Measurements from ENCODE around the gene RNGTT.

RNGTT gene

GRCh38 chr6:88588938-88589337, 374.5 kb downstream of the RNGTT start:
- no peak for DNase-seq (ENCODE audit: low read depth in 2 of 2)

GRCh38 chr6:88587150-88587520, 376.3 kb downstream of the RNGTT start:
- DNase-seq (ENCODE audit: low read depth in 2 of 2): no peak

GRCh38 chr6:88586371-88587149, 376.9 kb downstream of the RNGTT start:
- no peak for DNase-seq (ENCODE audit: low read depth in 2 of 2)

GRCh38 chr6:88585276-88585692, 378.1 kb downstream of the RNGTT start:
- no peak for DNase-seq (ENCODE audit: low read depth in 2 of 2)

- no peak for DNase-seq (ENCODE audit: low read depth in 2 of 2)
Measured at GRCh38 chr6:88584581-88585275, 378.7 kb downstream of the RNGTT start.

GRCh38 chr6:88577461-88577860, 386.0 kb downstream of the RNGTT start:
- no peak for DNase-seq (ENCODE audit: low read depth in 2 of 2)

- DNase-seq (ENCODE audit: low read depth in 2 of 2): no peak
Measured at GRCh38 chr6:88575536-88575935, 387.9 kb downstream of the RNGTT start.

- no peak for DNase-seq (ENCODE audit: low read depth in 2 of 2)
Measured at GRCh38 chr6:88574651-88575050, 388.8 kb downstream of the RNGTT start.

GRCh38 chr6:88574031-88574430, 389.4 kb downstream of the RNGTT start:
- no peak for DNase-seq (ENCODE audit: low read depth in 2 of 2)

- DNase-seq (ENCODE audit: low read depth in 2 of 2): no peak
Measured at GRCh38 chr6:88573561-88573960, 389.9 kb downstream of the RNGTT start.

GRCh38 chr6:88572449-88573139, 390.8 kb downstream of the RNGTT start:
- no peak for DNase-seq (ENCODE audit: low read depth in 2 of 2)

GRCh38 chr6:88569959-88570358, 393.5 kb downstream of the RNGTT start:
- DNase-seq (ENCODE audit: low read depth in 2 of 2): no peak

GRCh38 chr6:88567696-88568095, 395.7 kb downstream of the RNGTT start:
- DNase-seq (ENCODE audit: low read depth in 2 of 2): no peak

GRCh38 chr6:88566746-88567534, 396.5 kb downstream of the RNGTT start:
- DNase-seq (ENCODE audit: low read depth in 2 of 2): no peak

GRCh38 chr6:88565836-88566235, 397.6 kb downstream of the RNGTT start:
- DNase-seq (ENCODE audit: low read depth in 2 of 2): no peak

- no peak for DNase-seq (ENCODE audit: low read depth in 2 of 2)
Measured at GRCh38 chr6:88565409-88565811, 398.0 kb downstream of the RNGTT start.

GRCh38 chr6:88563277-88563625, 400.2 kb downstream of the RNGTT start:
- DNase-seq (ENCODE audit: low read depth in 2 of 2): no peak

GRCh38 chr6:88562353-88563276, 400.8 kb downstream of the RNGTT start:
- DNase-seq (ENCODE audit: low read depth in 2 of 2): no peak

- no peak for DNase-seq (ENCODE audit: low read depth in 2 of 2)
Measured at GRCh38 chr6:88561954-88562315, 401.5 kb downstream of the RNGTT start.

- DNase-seq (ENCODE audit: low read depth in 2 of 2): no peak
Measured at GRCh38 chr6:88561034-88561953, 402.1 kb downstream of the RNGTT start.

Measured in stimulated activated CD8-positive, alpha-beta memory T cell treated with anti-CD3 and anti-CD28 coated beads, Interleukin-15, amount 100 ng/mL, for 4 hours (primary cell).